IMR-90 (cell line): ENCODE results near the gene ANKS3. TPM values are rescaled to one million over a fixed set of nuclear protein-coding genes. Genes with fewer than 3 reads are reported as not detected.

Experiments
- ATAC-seq: fragments of 200-7000 bp; cut with Tn5 transposase; 2 replicates; pipeline ENCODE4 v1.9.1; 2020; ENCODE audit warnings: low read depth, mild to moderate bottlenecking, moderate library complexity
- BruUV-seq: library from RNA; stranded (reverse); fragments of 400-500 nt; replicated peaks from 2 replicates; lab custom pipeline; 2021; lab: Mats Ljungman, UMichigan
- CTCF ChIA-PET: fragments of 300-600 bp; formaldehyde crosslinking; extraction: SDS; loops from one replicate; lab custom pipeline; 2021; ENCODE audit warnings: antibody characterized with exemption; lab: Yijun Ruan, JAX
- POLR2A ChIA-PET: fragments of 300-600 bp; sonication (Branson Sonifier 250); formaldehyde crosslinking; loops from one replicate; lab custom pipeline; 2022; ENCODE audit warnings: antibody characterized with exemption; ENCODE audit not compliant: unreplicated experiment; lab: Charles Lee
- DNase-seq: peaks from one replicate; pipeline ENCODE4 v3.0.0; 2013
- H2AFZ ChIP-seq: replicated peaks from 2 replicates; pipeline ENCODE3; 2013; ENCODE audit warnings: low read length, mild to moderate bottlenecking; ENCODE audit not compliant: poor library complexity
- H2AK5ac ChIP-seq: 2 replicates; pipeline ENCODE4 v1.6.1; 2013; ENCODE audit warnings: low read depth, low read length, inconsistent platforms
- H2AK9ac ChIP-seq: replicated peaks from 2 replicates; pipeline ENCODE3; 2013; ENCODE audit warnings: mild to moderate bottlenecking, low read depth, low read length, moderate library complexity; ENCODE audit not compliant: poor library complexity
- H2BK120ac ChIP-seq: 2 replicates; pipeline ENCODE4 v1.6.1; 2013; ENCODE audit warnings: low read depth, low read length, inconsistent platforms
- H2BK15ac ChIP-seq: 3 replicates; pipeline ENCODE4 v1.6.1; 2013; ENCODE audit warnings: low read depth, low read length, inconsistent platforms
- H2BK20ac ChIP-seq: 2 replicates; pipeline ENCODE4 v1.6.1; 2013; ENCODE audit warnings: low read depth, mild to moderate bottlenecking, inconsistent platforms, low read length, moderate library complexity
- H2BK5ac ChIP-seq: 2 replicates; pipeline ENCODE4 v1.6.1; 2013; ENCODE audit warnings: mild to moderate bottlenecking, low read depth, low read length, inconsistent platforms; ENCODE audit not compliant: poor library complexity, severe bottlenecking
- H3K14ac ChIP-seq: replicated peaks from 2 replicates; pipeline ENCODE4 v1.6.1; 2013; ENCODE audit warnings: low read depth, low read length, inconsistent platforms
- H3K18ac ChIP-seq: 2 replicates; pipeline ENCODE4 v1.6.1; 2013; ENCODE audit warnings: low read depth, low read length, control low read depth
- H3K23ac ChIP-seq: 2 replicates; pipeline ENCODE4 v1.6.1; 2013; ENCODE audit warnings: low read depth, low read length, inconsistent platforms
- H3K27ac ChIP-seq: 2 replicates; pipeline ENCODE4 v1.5.1; 2013; ENCODE audit warnings: mild to moderate bottlenecking, control low read depth, low read length; ENCODE audit not compliant: insufficient read depth
- H3K27me3 ChIP-seq: 2 replicates; pipeline ENCODE4 v1.6.1; 2013; ENCODE audit warnings: low read length; ENCODE audit not compliant: control insufficient read depth, insufficient read depth
- H3K36me3 ChIP-seq: 2 replicates; pipeline ENCODE4 v1.6.1; 2013; ENCODE audit warnings: low read length, mixed read lengths; ENCODE audit not compliant: control insufficient read depth, insufficient read depth
- H3K4ac ChIP-seq: 2 replicates; pipeline ENCODE4 v1.6.1; 2013; ENCODE audit warnings: low read depth, low read length, inconsistent platforms
- H3K4me1 ChIP-seq: 2 replicates; pipeline ENCODE4 v1.6.1; 2013; ENCODE audit warnings: low read length, mixed read lengths; ENCODE audit not compliant: control insufficient read depth, insufficient read depth
- H3K4me2 ChIP-seq: 2 replicates; pipeline ENCODE4 v1.6.1; 2013; ENCODE audit warnings: low read depth, mild to moderate bottlenecking, control low read depth, low read length, moderate library complexity
- H3K4me3 ChIP-seq: 2 replicates; pipeline ENCODE4 v1.5.1; 2013; ENCODE audit warnings: low read depth, mild to moderate bottlenecking, control low read depth, low read length, moderate library complexity; ENCODE audit not compliant: insufficient read depth
- H3K56ac ChIP-seq: 2 replicates; pipeline ENCODE4 v1.6.1; 2013; ENCODE audit warnings: low read length, inconsistent platforms; ENCODE audit not compliant: insufficient read depth; ENCODE audit errors: extremely low read depth
- H3K79me1 ChIP-seq, 2 experiments: 2 replicates each; pipeline ENCODE4 v1.6.1; 2013; ENCODE audit warnings: low read length in 2 of 2, inconsistent platforms in 1 of 2, low read depth in 1 of 2
- H3K9ac ChIP-seq: 2 replicates; pipeline ENCODE4 v1.6.1; 2013; ENCODE audit warnings: low read depth, low read length, control low read depth
- H3K9me1 ChIP-seq: 2 replicates; pipeline ENCODE4 v1.6.1; 2013; ENCODE audit warnings: low read length, inconsistent platforms; ENCODE audit not compliant: insufficient read depth
- H3K9me3 ChIP-seq: 2 replicates; pipeline ENCODE4 v1.6.1; 2013; ENCODE audit warnings: low read length; ENCODE audit not compliant: control insufficient read depth, insufficient read depth
- H4K20me1 ChIP-seq: 2 replicates; pipeline ENCODE4 v1.6.1; 2013; ENCODE audit warnings: low read length, inconsistent platforms; ENCODE audit not compliant: insufficient read depth
- H4K5ac ChIP-seq: 2 replicates; pipeline ENCODE4 v1.6.1; 2013; ENCODE audit warnings: mild to moderate bottlenecking, low read depth, low read length, control low read depth
- H4K8ac ChIP-seq, 2 experiments: 2 replicates each; pipeline ENCODE4 v1.6.1; 2013; ENCODE audit warnings: low read depth in 2 of 2, low read length in 2 of 2, control low read depth in 1 of 2, inconsistent platforms in 1 of 2
- H4K91ac ChIP-seq: 2 replicates; pipeline ENCODE4 v1.6.1; 2013; ENCODE audit warnings: low read depth, low read length, inconsistent platforms; ENCODE audit not compliant: insufficient read depth
- BHLHE40 ChIP-seq: fragments of 150-350 bp; IDR thresholded peaks from 2 replicates; pipeline ENCODE4 v1.6.1; 2016; ENCODE audit warnings: mild to moderate bottlenecking, low read depth, low read length
- CEBPB ChIP-seq: IDR thresholded peaks from 2 replicates; pipeline ENCODE4 v1.6.1; 2012; ENCODE audit warnings: low read depth, low read length, improper control_type of control experiment
- CHD1 ChIP-seq: IDR thresholded peaks from 2 replicates; pipeline ENCODE4 v1.6.1; 2012; ENCODE audit warnings: low read depth, low read length, improper control_type of control experiment
- FOS ChIP-seq: fragments of 150-350 bp; IDR thresholded peaks from 2 replicates; pipeline ENCODE4 v1.6.1; 2016; ENCODE audit warnings: low read depth, low read length
- MAFK ChIP-seq: IDR thresholded peaks from 2 replicates; pipeline ENCODE4 v1.6.1; 2012; ENCODE audit warnings: low read depth, low read length, improper control_type of control experiment
- MAZ ChIP-seq: IDR thresholded peaks from 2 replicates; pipeline ENCODE4 v1.6.1; 2012; ENCODE audit warnings: low read depth, mild to moderate bottlenecking, low read length, improper control_type of control experiment, moderate library complexity, borderline replicate concordance
- NFE2L2 ChIP-seq: fragments of 150-350 bp; IDR thresholded peaks from 2 replicates; pipeline ENCODE4 v1.6.1; 2016; ENCODE audit warnings: low read depth, mild to moderate bottlenecking, low read length
- RAD21 ChIP-seq: IDR thresholded peaks from 2 replicates; pipeline ENCODE4 v1.6.1; 2012; ENCODE audit warnings: low read length, improper control_type of control experiment
- RCOR1 ChIP-seq: IDR thresholded peaks from 2 replicates; pipeline ENCODE4 v1.6.1; 2012; ENCODE audit warnings: mild to moderate bottlenecking, low read length, improper control_type of control experiment; ENCODE audit not compliant: insufficient replicate concordance
- RFX5 ChIP-seq: IDR thresholded peaks from 2 replicates; pipeline ENCODE4 v1.8.0; 2012; ENCODE audit warnings: low read depth, mild to moderate bottlenecking, low read length, moderate library complexity
- SMC3 ChIP-seq: fragments of 150-350 bp; IDR thresholded peaks from 2 replicates; pipeline ENCODE4 v1.6.1; 2016; ENCODE audit warnings: low read depth, mild to moderate bottlenecking, antibody characterized with exemption, low read length, moderate library complexity
- WGBS, 2 experiments: methylation state at CpG; one replicate each; pipeline versions ENCODE4 v1.1.5 to v1.1.7; 2013; ENCODE audit warnings: missing lambda C conversion rate in 2 of 2; ENCODE audit not compliant: insufficient read length in 1 of 2; ENCODE audit errors: extremely low coverage in 2 of 2; 5-methylcytosine and 5-hydroxymethylcytosine counted together
- dilution Hi-C: fragments of 300-500 bp; cut with HindIII; formaldehyde crosslinking; loops from one replicate; pipeline ENCODE4 v1.14.3; 2018; ENCODE audit warnings: low sequenced_read_pairs; ENCODE audit not compliant: unreplicated experiment
- in situ Hi-C: fragments of 300-500 bp; cut with MboI; formaldehyde crosslinking; loops from 3 replicates; pipeline ENCODE4 v1.14.3; 2019; ENCODE audit warnings: low sequenced_read_pairs, inconsistent platforms, mixed read lengths
- intact Hi-C: fragments of 100-400 bp; cut with micrococcal nuclease; formaldehyde crosslinking; loops from 2 replicates; pipeline ENCODE4 v1.10.0; 2022
- polyA plus RNA-seq, 3 experiments: library from polyadenylated mRNA; depleted of rRNA; stranded (reverse); fragments of >200 nt; gene quantifications; 2 replicates each; pipeline ENCODE4 v1.2.3, GENCODE V29; 2012; ENCODE audit warnings: low replicate concordance in 1 of 3
- total RNA-seq: library from RNA; depleted of rRNA; stranded (reverse); fragments of >200 nt; gene quantifications from 2 replicates; pipeline ENCODE4 v1.2.3, GENCODE V29; 2012
- TF ChIP-seq, protein P1 (sequence below): fragments of 150-350 bp; IDR thresholded peaks from 2 replicates; pipeline ENCODE4 v1.6.1; 2016; ENCODE audit warnings: low read depth, mild to moderate bottlenecking, low read length, moderate library complexity, borderline replicate concordance
- TF ChIP-seq, protein P2 (sequence below): conservative IDR thresholded peaks from 2 replicates; pipeline ENCODE4 v1.5.1; 2012; ENCODE audit warnings: mild to moderate bottlenecking, low read depth, low read length, improper control_type of control experiment
- TF ChIP-seq, protein P3 (sequence below): fragments of 150-350 bp; IDR thresholded peaks from 2 replicates; pipeline ENCODE4 v1.6.1; 2017; ENCODE audit warnings: mild to moderate bottlenecking, antibody characterized with exemption, low read length, low read depth

Gene ANKS3
- total and polyA plus RNA-seq, 2 of the 4 experiments (the other 2 are of a cell fraction) = 24.4 to 25.0 TPM

DNA sequence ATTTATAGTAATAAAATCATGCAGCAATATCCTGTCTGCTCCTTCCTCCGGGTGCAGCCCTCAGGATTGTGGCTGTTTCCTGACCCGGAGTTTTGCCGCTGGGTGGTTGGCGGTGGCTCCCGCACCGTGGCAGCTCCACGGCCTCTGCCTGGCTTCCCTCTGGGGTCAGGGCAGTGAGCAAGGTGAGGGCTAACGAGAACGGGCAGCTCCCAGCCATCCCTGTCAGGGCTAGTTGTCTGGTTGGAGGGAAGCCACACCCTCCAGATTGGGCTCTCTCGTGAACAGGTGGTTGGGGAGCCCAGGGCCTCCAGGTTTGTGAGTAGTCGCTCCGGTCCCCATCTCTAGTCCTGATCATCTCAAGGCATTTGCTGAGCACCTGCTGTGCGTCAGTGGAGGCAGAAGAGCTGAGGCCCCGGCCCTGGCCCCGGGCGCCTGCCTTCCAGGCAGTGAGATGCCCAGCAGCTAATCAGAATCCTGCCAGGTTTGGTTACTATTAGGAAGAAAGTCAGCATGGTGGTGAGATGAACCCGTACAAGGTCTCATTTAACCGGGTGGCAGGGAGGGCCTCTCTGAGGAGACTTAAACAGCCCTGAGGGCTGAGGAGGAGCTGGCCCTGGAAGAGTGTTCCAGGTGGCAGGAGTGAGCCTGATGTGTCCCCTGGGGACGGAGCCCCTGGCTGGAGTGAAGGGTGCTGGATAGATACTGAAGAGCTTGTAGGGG, 43.0 kb downstream of the ANKS3 start:
- Histone ChIP-seq H3K9me1 (peaks cover 5% of the 10 kb centered on the region; the same call in 1 of the 2 replicates), H2AFZ (no peak overlapping the region), H3K27ac (no peak overlapping the region), H3K56ac (no peak overlapping the region), H3K4me1 (peaks cover 7% of the 10 kb centered on the region), H4K8ac (no peak overlapping the region), H3K9me3 (no peaks in the 10 kb centered on the region), H3K79me1 (peaks cover 0 to 24% of the 10 kb centered on the region in 2 experiments; a peak in 3 of 4 replicates), H3K27me3 (no peaks in the 10 kb centered on the region), H2BK20ac (no peak overlapping the region), H2BK15ac (no peak overlapping the region), H3K14ac (no peak overlapping the region), H3K4ac (no peak overlapping the region), H4K91ac (no peak overlapping the region), H3K4me2 (no peak overlapping the region), H2AK9ac (no peak overlapping the region), H2BK5ac (no peak overlapping the region), H3K23ac (no peak overlapping the region), H2BK120ac (no peak overlapping the region), H2AK5ac (no peak overlapping the region), H4K5ac (no peak overlapping the region), H3K18ac (no peak overlapping the region), H3K4me3 (no peak overlapping the region), H3K9ac (no peak overlapping the region), H3K36me3 (peaks cover 29% of the 10 kb centered on the region), H4K20me1 (peaks cover 16% of the 10 kb centered on the region)
- ChIA-PET POLR2A (no interaction called here), CTCF (no interaction called here)
- DNase-seq = no peak
- no TSS peak for BruUV-seq
- intact Hi-C loops (no loop called here), dilution Hi-C loops (no loop called here), in situ Hi-C loops (no loop called here)
- no peak for ATAC-seq
- TF ChIP-seq NFE2L2 (no peak), MAFK (no peak), RFX5 (no peak), RCOR1 (no peak), BHLHE40 (no peak), MAZ (no peak), FOS (no peak), SMC3 (no peak), CHD1 (no peak), CEBPB (no peak), RAD21 (no peak)
- TF ChIP-seq, protein P1, sequence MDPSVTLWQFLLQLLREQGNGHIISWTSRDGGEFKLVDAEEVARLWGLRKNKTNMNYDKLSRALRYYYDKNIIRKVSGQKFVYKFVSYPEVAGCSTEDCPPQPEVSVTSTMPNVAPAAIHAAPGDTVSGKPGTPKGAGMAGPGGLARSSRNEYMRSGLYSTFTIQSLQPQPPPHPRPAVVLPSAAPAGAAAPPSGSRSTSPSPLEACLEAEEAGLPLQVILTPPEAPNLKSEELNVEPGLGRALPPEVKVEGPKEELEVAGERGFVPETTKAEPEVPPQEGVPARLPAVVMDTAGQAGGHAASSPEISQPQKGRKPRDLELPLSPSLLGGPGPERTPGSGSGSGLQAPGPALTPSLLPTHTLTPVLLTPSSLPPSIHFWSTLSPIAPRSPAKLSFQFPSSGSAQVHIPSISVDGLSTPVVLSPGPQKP = no peak
- TF ChIP-seq, protein P2, sequence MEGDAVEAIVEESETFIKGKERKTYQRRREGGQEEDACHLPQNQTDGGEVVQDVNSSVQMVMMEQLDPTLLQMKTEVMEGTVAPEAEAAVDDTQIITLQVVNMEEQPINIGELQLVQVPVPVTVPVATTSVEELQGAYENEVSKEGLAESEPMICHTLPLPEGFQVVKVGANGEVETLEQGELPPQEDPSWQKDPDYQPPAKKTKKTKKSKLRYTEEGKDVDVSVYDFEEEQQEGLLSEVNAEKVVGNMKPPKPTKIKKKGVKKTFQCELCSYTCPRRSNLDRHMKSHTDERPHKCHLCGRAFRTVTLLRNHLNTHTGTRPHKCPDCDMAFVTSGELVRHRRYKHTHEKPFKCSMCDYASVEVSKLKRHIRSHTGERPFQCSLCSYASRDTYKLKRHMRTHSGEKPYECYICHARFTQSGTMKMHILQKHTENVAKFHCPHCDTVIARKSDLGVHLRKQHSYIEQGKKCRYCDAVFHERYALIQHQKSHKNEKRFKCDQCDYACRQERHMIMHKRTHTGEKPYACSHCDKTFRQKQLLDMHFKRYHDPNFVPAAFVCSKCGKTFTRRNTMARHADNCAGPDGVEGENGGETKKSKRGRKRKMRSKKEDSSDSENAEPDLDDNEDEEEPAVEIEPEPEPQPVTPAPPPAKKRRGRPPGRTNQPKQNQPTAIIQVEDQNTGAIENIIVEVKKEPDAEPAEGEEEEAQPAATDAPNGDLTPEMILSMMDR = no peak
- TF ChIP-seq, protein P3, sequence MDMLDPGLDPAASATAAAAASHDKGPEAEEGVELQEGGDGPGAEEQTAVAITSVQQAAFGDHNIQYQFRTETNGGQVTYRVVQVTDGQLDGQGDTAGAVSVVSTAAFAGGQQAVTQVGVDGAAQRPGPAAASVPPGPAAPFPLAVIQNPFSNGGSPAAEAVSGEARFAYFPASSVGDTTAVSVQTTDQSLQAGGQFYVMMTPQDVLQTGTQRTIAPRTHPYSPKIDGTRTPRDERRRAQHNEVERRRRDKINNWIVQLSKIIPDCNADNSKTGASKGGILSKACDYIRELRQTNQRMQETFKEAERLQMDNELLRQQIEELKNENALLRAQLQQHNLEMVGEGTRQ = no peak
- 64% methylated on average over 2 of the region's 19 CpGs; no CpG with 5 or more reads in 1 of the 2 experiments for WGBS, 2 experiments
